Keratinocyte (primary cell): ENCODE measurements around the gene TNFRSF19. TPM values are rescaled to one million over a fixed set of nuclear protein-coding genes. Genes with fewer than 3 reads are reported as not detected.

Source experiments
- DNase-seq: peaks from one replicate; pipeline ENCODE4 v3.0.0-alpha.2; 2011; ENCODE audit warnings: low read depth, missing footprints, low spot score
- FAIRE-seq: peaks from 2 replicates; lab custom pipeline; 2011; peaks lifted over from hg19 to GRCh38; lab: Jason Lieb, UNC
- H2AFZ ChIP-seq: 2 replicates; pipeline ENCODE4 v1.6.0; 2012; ENCODE audit warnings: low read length, control low read depth, inconsistent platforms; ENCODE audit not compliant: control insufficient read depth
- H3K27ac ChIP-seq: 2 replicates; pipeline ENCODE4 v1.5.1; 2011; ENCODE audit warnings: low read length; ENCODE audit not compliant: control insufficient read depth, insufficient read depth
- H3K27me3 ChIP-seq: 3 replicates; pipeline ENCODE4 v1.6.0; 2011; ENCODE audit warnings: low read length; ENCODE audit not compliant: control insufficient read depth, insufficient read depth; ENCODE audit errors: extremely low read depth
- H3K36me3 ChIP-seq, 2 experiments: 2 replicates in 1 of 2; 3 replicates in 1 of 2; pipeline ENCODE4 v1.5.1; 2011; ENCODE audit warnings: low read length in 2 of 2, mild to moderate bottlenecking in 1 of 2; ENCODE audit not compliant: control insufficient read depth in 2 of 2, insufficient read depth in 2 of 2; ENCODE audit errors: extremely low read depth in 1 of 2
- H3K4me1 ChIP-seq: 3 replicates; pipeline ENCODE4 v1.5.1; 2011; ENCODE audit warnings: low read length; ENCODE audit not compliant: control insufficient read depth, insufficient read depth; ENCODE audit errors: extremely low read depth
- H3K4me2 ChIP-seq: 3 replicates; pipeline ENCODE4 v1.6.0; 2011; ENCODE audit warnings: low read depth, low read length; ENCODE audit not compliant: control insufficient read depth, insufficient read depth; ENCODE audit errors: extremely low read depth
- H3K4me3 ChIP-seq, 3 experiments: fragments of 200-600 bp in 1 of 3; sonication (generic) in 1 of 3; 2 replicates in 2 of 3; 3 replicates in 1 of 3; pipeline ENCODE4 v1.5.1; 2011 to 2016; ENCODE audit warnings: low read length in 3 of 3, mild to moderate bottlenecking in 3 of 3, control low read depth in 2 of 3, inconsistent platforms in 1 of 3, low read depth in 1 of 3, mixed read lengths in 1 of 3, mixed run types in 1 of 3, moderate library complexity in 1 of 3; ENCODE audit not compliant: control insufficient read depth in 2 of 3, insufficient read depth in 2 of 3; ENCODE audit errors: extremely low read depth in 1 of 3
- H3K79me2 ChIP-seq: 2 replicates; pipeline ENCODE4 v1.6.0; 2012; ENCODE audit warnings: low read length; ENCODE audit not compliant: control insufficient read depth, insufficient read depth
- H3K9ac ChIP-seq: 3 replicates; pipeline ENCODE4 v1.6.0; 2011; ENCODE audit warnings: low read length; ENCODE audit not compliant: control insufficient read depth, insufficient read depth; ENCODE audit errors: extremely low read depth
- H3K9me1 ChIP-seq: 3 replicates; pipeline ENCODE4 v1.6.0; 2011; ENCODE audit warnings: low read length; ENCODE audit not compliant: control insufficient read depth, insufficient read depth; ENCODE audit errors: extremely low read depth
- H3K9me3 ChIP-seq: 2 replicates; pipeline ENCODE4 v1.5.1; 2012; ENCODE audit warnings: low read depth, low read length; ENCODE audit not compliant: control insufficient read depth
- H4K20me1 ChIP-seq: 3 replicates; pipeline ENCODE4 v1.6.0; 2011; ENCODE audit warnings: low read length; ENCODE audit not compliant: control insufficient read depth, insufficient read depth; ENCODE audit errors: extremely low read depth
- CTCF ChIP-seq, 3 experiments: IDR thresholded peaks in 1 of 3; conservative IDR thresholded peaks in 1 of 3; optimal IDR thresholded peaks in 1 of 3; 2 replicates in 2 of 3; 3 replicates in 1 of 3; pipeline versions ENCODE3 to v1.5.1; 2011; ENCODE audit warnings: low read length in 3 of 3, mild to moderate bottlenecking in 3 of 3, moderate library complexity in 2 of 3, control low read depth in 1 of 3, inconsistent platforms in 1 of 3; ENCODE audit not compliant: insufficient read depth in 2 of 3; ENCODE audit errors: extremely low read depth in 1 of 3
- EZH2 ChIP-seq: IDR thresholded peaks from one replicate; pipeline ENCODE4 v1.6.1; 2012; ENCODE audit warnings: inconsistent platforms, mild to moderate bottlenecking, low read length, moderate library complexity
- dilution Hi-C: fragments of 300-500 bp; cut with MboI; formaldehyde crosslinking; loops from one replicate; pipeline ENCODE4 v1.7.0; 2020; ENCODE audit warnings: low sequenced_read_pairs; ENCODE audit not compliant: extremely low pct_ligation_motif_present
- polyA plus RNA-seq, 5 experiments: library from polyadenylated mRNA; depleted of rRNA in 3 of 5; stranded (reverse) in 3 of 5; stranded (forward) in 1 of 5; unstranded in 1 of 5; fragments of >200 nt; gene quantifications; 1 replicate in 1 of 5; 2 replicates in 3 of 5; 3 replicates in 1 of 5; pipeline versions ENCODE4 v1.2.1 to v1.2.3, GENCODE V29; 2011 to 2012; ENCODE audit warnings: missing spikeins in 2 of 5, low read depth in 1 of 5, low replicate concordance in 1 of 5

TNFRSF19 gene
- polyA plus RNA-seq, 1 donor (not counting 4 experiments of a cell fraction or from before 2014, with no cell fraction given): 1.8 TPM

GRCh38 chr13:23563085-23563845, 6.9 kb upstream of the TNFRSF19 start:
- no peak for FAIRE-seq
- TF ChIP-seq CTCF (optimal IDR thresholded peaks at IDR 0.05 in 1 of 3, IDR thresholded peaks at IDR 0.05 in 1 of 3, conservative IDR thresholded peaks at IDR 0.05 in 1 of 3; ENCODE audit: extremely low read depth in 1 of 3, insufficient read depth in 2 of 3, low read length in 3 of 3): no peak
- TF ChIP-seq EZH2: no peak
- Histone ChIP-seq H3K4me2 (no peak overlapping the region), H4K20me1 (no peaks in the 10 kb centered on the region), H3K4me3 (no peak overlapping the region), H3K36me3 (no peaks in the 10 kb centered on the region), H3K9me3 (no peaks in the 10 kb centered on the region), H3K27ac (no peak overlapping the region), H2AFZ (no peak overlapping the region), H3K79me2 (no peaks in the 10 kb centered on the region), H3K27me3 (no peaks in the 10 kb centered on the region), H3K9ac (no peak overlapping the region), H3K9me1 (no peaks in the 10 kb centered on the region), H3K4me1 (peaks cover 13% of the 10 kb centered on the region)
- no peak for DNase-seq
- dilution Hi-C loops: no loop called here

GRCh38 chr13:23567906-23568460, 2.2 kb upstream of the TNFRSF19 start:
- no peak overlapping the region for H2AFZ ChIP-seq
- H4K20me1 ChIP-seq: no peaks in the 10 kb centered on the region
- H3K4me2 ChIP-seq: no peak overlapping the region
- H3K4me3 ChIP-seq: no peak overlapping the region
- H3K9me3 ChIP-seq: no peaks in the 10 kb centered on the region
- peaks cover 11% of the 10 kb centered on the region for H3K4me1 ChIP-seq
- H3K9ac ChIP-seq: no peak overlapping the region
- H3K36me3 ChIP-seq: no peaks in the 10 kb centered on the region
- no peak for DNase-seq
- no peak overlapping the region for H3K27ac ChIP-seq
- no peak for FAIRE-seq
- no peaks in the 10 kb centered on the region for H3K9me1 ChIP-seq
- no peak for TF ChIP-seq CTCF (optimal IDR thresholded peaks at IDR 0.05 in 1 of 3, IDR thresholded peaks at IDR 0.05 in 1 of 3, conservative IDR thresholded peaks at IDR 0.05 in 1 of 3; ENCODE audit: extremely low read depth in 1 of 3, insufficient read depth in 2 of 3, low read length in 3 of 3)
- no peak for TF ChIP-seq EZH2
- H3K27me3 ChIP-seq: no peaks in the 10 kb centered on the region
- no peaks in the 10 kb centered on the region for H3K79me2 ChIP-seq
- dilution Hi-C loops: no loop called here
